SU-DHL-6 (cell line): ENCODE results near the gene PLEKHH2.

Experiments used
- H2AFZ ChIP-seq: fragments of 200-600 bp; sonication (generic); 2 replicates; pipeline ENCODE4 v1.6.1; 2014; ENCODE audit warnings: low read depth, mild to moderate bottlenecking, moderate library complexity, mixed read lengths, antibody characterized with exemption, low read length; ENCODE audit not compliant: severe bottlenecking
- H3F3A ChIP-seq: fragments of 200-600 bp; shearing (Covaris generic); 2 replicates; pipeline ENCODE4 v1.6.0; 2016; ENCODE audit warnings: antibody characterized with exemption, mild to moderate bottlenecking; ENCODE audit not compliant: insufficient read depth
- H3K27ac ChIP-seq: fragments of 200-600 bp; sonication (generic); 2 replicates; pipeline ENCODE4 v1.5.1; 2016; ENCODE audit warnings: low read depth, mild to moderate bottlenecking, low read length, moderate library complexity, mixed read lengths
- H3K27me3 ChIP-seq: fragments of 200-600 bp; sonication (generic), shearing (Covaris generic); 2 replicates; pipeline ENCODE4 v1.6.0; 2014; ENCODE audit warnings: mild to moderate bottlenecking, low read length
- H3K36me3 ChIP-seq: fragments of 200-600 bp; sonication (generic); 2 replicates; pipeline ENCODE4 v1.6.1; 2014; ENCODE audit warnings: mild to moderate bottlenecking, low read length, mixed read lengths
- H3K4me2 ChIP-seq: fragments of 300-600, 200-600 bp; shearing (Covaris generic), sonication (generic); 2 replicates; pipeline ENCODE4 v1.6.0; 2014; ENCODE audit warnings: low read length, low read depth, mild to moderate bottlenecking; ENCODE audit not compliant: poor library complexity, severe bottlenecking
- H3K4me3 ChIP-seq: fragments of 200-600 bp; sonication (generic); 2 replicates; pipeline ENCODE4 v1.5.1; 2014; ENCODE audit warnings: antibody characterized with exemption, low read length, mild to moderate bottlenecking, mixed read lengths; ENCODE audit not compliant: insufficient read depth, poor library complexity, severe bottlenecking
- H3K79me2 ChIP-seq: fragments of 200-600 bp; sonication (generic); 2 replicates; pipeline ENCODE4 v1.6.1; 2014; ENCODE audit warnings: mild to moderate bottlenecking, low read length, moderate library complexity; ENCODE audit not compliant: insufficient read depth
- H3K9ac ChIP-seq: fragments of 200-600 bp; sonication (generic); 2 replicates; pipeline ENCODE4 v1.7.0; 2014; ENCODE audit warnings: mild to moderate bottlenecking, low read length
- H3K9me2 ChIP-seq: fragments of 200-600 bp; sonication (generic); replicated peaks from 2 replicates; pipeline ENCODE4 v1.6.1; 2014; ENCODE audit warnings: low read length; ENCODE audit not compliant: insufficient read depth
- H3K9me3 ChIP-seq: fragments of 200-600 bp; sonication (generic); 2 replicates; pipeline ENCODE4 v1.6.1; 2014; ENCODE audit warnings: low read length, mixed read lengths; ENCODE audit not compliant: insufficient read depth
- H4K20me1 ChIP-seq: fragments of 200-600 bp; sonication (generic); 2 replicates; pipeline ENCODE4 v1.6.1; 2014; ENCODE audit warnings: low read depth, mild to moderate bottlenecking, antibody characterized with exemption, low read length, moderate library complexity, mixed read lengths
- EZH2phosphoT487 ChIP-seq: fragments of 200-600 bp; sonication (generic), shearing (Covaris generic); conservative IDR thresholded peaks from 2 replicates; pipeline ENCODE4 v1.6.1; 2018; ENCODE audit warnings: mild to moderate bottlenecking, antibody characterized with exemption, low read length, moderate library complexity, mixed read lengths
- TF ChIP-seq, protein P1 (sequence below): fragments of 200-600 bp; sonication (generic); IDR thresholded peaks from one replicate; pipeline ENCODE4 v1.5.1; 2017; ENCODE audit warnings: antibody characterized with exemption, mild to moderate bottlenecking, low read length, moderate library complexity; ENCODE audit not compliant: insufficient read depth, poor library complexity, severe bottlenecking

Gene PLEKHH2

DNA sequence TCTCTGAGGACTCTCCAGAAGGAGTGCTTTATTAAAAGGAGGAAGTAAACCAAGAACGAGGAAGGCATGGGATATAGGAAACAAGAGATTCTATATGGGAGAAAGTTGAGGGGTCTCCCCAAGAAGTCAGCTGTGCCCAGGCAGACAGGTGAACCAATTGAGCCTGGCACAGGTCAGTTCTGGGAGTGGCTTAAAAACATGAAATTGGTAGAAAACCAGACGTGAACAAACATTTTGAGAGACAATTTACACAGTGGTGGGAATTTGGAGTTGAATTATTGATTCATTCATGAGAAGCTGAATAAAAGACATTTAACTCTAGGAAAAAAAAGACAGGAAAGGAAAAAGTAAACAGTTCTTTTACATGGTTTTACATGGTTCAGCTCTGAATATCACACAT, 16.4 kb downstream of the PLEKHH2 start:
- no peak overlapping the region for H3K4me2 ChIP-seq
- H3K4me3 ChIP-seq, result no peak overlapping the region
- no peak overlapping the region for H3K9ac ChIP-seq
- H3K27ac ChIP-seq, result no peak overlapping the region
- no peaks in the 10 kb centered on the region for H3K79me2 ChIP-seq
- no peaks in the 10 kb centered on the region for H3K9me3 ChIP-seq
- H3K36me3 ChIP-seq, result no peaks in the 10 kb centered on the region
- TF ChIP-seq EZH2phosphoT487, result no peak
- TF ChIP-seq, protein P1, sequence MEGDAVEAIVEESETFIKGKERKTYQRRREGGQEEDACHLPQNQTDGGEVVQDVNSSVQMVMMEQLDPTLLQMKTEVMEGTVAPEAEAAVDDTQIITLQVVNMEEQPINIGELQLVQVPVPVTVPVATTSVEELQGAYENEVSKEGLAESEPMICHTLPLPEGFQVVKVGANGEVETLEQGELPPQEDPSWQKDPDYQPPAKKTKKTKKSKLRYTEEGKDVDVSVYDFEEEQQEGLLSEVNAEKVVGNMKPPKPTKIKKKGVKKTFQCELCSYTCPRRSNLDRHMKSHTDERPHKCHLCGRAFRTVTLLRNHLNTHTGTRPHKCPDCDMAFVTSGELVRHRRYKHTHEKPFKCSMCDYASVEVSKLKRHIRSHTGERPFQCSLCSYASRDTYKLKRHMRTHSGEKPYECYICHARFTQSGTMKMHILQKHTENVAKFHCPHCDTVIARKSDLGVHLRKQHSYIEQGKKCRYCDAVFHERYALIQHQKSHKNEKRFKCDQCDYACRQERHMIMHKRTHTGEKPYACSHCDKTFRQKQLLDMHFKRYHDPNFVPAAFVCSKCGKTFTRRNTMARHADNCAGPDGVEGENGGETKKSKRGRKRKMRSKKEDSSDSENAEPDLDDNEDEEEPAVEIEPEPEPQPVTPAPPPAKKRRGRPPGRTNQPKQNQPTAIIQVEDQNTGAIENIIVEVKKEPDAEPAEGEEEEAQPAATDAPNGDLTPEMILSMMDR, result no peak
- H3K9me2 ChIP-seq, result no peaks in the 10 kb centered on the region
- no peaks in the 10 kb centered on the region for H3K27me3 ChIP-seq
- no peak overlapping the region for H2AFZ ChIP-seq
- H4K20me1 ChIP-seq, result no peaks in the 10 kb centered on the region
- no peaks in the 10 kb centered on the region for H3F3A ChIP-seq

- H3K36me3 ChIP-seq, result no peaks in the 10 kb centered on the region
- no peak overlapping the region for H2AFZ ChIP-seq
- H3K9me2 ChIP-seq, result no peaks in the 10 kb centered on the region
- H3K79me2 ChIP-seq, result no peaks in the 10 kb centered on the region
- H4K20me1 ChIP-seq, result no peaks in the 10 kb centered on the region
- H3K27ac ChIP-seq, result no peak overlapping the region
- TF ChIP-seq, protein P1, result no peak
- no peak for TF ChIP-seq EZH2phosphoT487
- no peak overlapping the region for H3K4me2 ChIP-seq
- H3K4me3 ChIP-seq, result no peak overlapping the region
- H3K27me3 ChIP-seq, result no peaks in the 10 kb centered on the region
- no peaks in the 10 kb centered on the region for H3F3A ChIP-seq
- H3K9me3 ChIP-seq, result no peaks in the 10 kb centered on the region
- H3K9ac ChIP-seq, result no peak overlapping the region
Observed at GRCh38 chr2:43657241-43657640, 20.2 kb downstream of the PLEKHH2 start.

DNA sequence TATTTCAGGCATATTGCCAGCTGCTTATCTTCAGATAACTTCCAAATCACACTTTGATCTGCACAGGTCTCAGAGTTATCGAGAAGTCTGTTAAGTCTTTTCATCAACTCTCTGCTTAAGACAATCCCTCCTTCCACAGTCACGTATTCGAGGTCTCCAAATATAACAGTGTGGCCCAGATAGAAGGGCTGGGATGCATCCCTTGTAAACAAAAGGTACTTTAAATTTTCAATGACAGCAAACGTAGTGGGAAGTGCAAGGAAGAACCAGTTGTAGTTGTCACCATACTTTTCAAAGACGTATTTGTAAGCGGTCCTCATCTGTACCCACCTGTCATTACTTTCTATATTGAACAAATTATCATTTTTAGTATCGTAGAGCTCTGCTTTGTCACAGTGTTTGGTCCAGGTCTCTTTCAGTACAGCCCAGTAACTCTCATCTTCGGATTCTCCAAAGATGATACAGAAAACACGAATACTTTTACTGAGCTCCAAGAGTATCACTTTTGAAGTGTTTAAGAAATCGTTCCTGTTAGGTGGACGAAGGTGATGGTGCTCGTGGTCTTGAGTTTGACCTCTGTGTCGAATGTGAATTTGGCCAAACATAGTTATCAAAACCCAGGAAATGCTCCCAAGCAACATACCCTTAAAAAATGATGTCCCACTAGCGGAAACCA, 38.7 kb downstream of the PLEKHH2 start:
- Histone ChIP-seq H3K9me2 (no peaks in the 10 kb centered on the region), H3K27me3 (no peaks in the 10 kb centered on the region), H3K9me3 (no peaks in the 10 kb centered on the region), H3K9ac (no peak overlapping the region), H3K36me3 (no peaks in the 10 kb centered on the region), H3F3A (no peaks in the 10 kb centered on the region), H3K27ac (no peak overlapping the region), H3K4me3 (no peak overlapping the region), H2AFZ (no peak overlapping the region), H4K20me1 (no peaks in the 10 kb centered on the region), H3K79me2 (no peaks in the 10 kb centered on the region), H3K4me2 (no peak overlapping the region)
- TF ChIP-seq, protein P1, result no peak
- no peak for TF ChIP-seq EZH2phosphoT487
